ENCODE measurements around the gene GRIN1. TPM values are rescaled to one million over a fixed set of nuclear protein-coding genes. Genes with fewer than 3 reads are reported as not detected.

The GRIN1 gene
- total and polyA plus RNA-seq, 2 experiments from 2014 or later = not detected

DNA sequence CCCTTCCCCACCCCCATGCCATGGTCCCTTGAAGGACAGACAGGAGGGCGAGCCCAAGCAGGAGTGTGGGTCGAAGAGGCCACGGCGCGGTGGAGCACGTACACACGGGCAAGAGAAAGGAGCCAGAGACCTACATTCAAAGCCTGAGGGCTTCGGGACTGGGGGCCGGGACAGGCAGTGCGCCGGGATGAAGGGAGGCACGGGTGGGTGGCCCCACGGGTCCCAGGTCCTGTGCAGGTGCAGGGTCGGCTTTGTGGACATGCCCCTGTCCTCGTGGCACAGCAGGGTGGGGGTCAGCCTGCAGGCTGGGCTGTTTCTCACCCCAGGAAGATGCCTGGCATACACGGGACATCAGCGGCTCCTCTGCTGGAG, 21.1 kb downstream of the GRIN1 start:
- TF ChIP-seq EZH2 (IDR thresholded peaks at IDR 0.05; ENCODE audit: borderline replicate concordance) = no peak
- DNase-seq (ENCODE audit: low spot score) = no peak

DNA sequence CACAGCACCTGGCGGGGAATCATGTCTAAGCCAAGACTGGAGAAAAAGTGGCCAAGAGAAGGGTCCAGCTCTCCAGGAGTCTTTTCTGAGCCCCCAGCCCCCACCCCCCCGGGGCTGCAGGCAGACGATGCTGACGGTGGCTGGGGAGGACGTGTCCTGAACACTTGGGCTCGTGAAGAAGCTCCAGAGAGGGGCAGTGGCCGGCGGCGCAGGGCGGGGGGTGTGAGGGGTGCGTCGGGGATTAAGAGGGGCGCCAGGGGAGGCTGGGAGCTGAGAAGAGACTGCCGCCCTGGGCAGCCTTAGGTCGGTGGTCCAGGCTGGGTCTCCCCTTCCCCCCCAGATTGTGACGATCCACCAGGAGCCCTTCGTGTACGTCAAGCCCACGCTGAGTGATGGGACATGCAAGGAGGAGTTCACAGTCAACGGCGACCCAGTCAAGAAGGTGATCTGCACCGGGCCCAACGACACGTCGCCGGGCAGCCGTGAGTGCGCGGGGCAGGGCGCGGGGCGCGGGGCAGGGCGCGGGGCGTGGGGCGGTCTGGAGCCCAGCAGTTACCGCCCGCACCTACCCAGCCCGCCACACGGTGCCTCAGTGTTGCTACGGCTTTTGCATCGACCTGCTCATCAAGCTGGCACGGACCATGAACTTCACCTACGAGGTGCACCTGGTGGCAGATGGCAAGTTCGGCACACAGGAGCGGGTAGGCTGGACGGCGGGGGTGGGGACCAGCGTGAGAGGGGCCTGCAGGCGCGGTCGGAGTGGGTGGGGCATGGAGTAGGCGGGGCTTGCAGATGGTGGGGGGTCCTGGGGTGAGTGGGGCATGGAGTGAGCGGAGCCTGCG, 22.0 kb downstream of the GRIN1 start:
- Histone ChIP-seq H3K4me2 (no peak overlapping the region), H2AFZ (no peak overlapping the region)
- TF ChIP-seq CTCF (IDR thresholded peaks at IDR 0.05; ENCODE audit: poor library complexity) (no peak), EZH2phosphoT487 (IDR thresholded peaks at IDR 0.05; ENCODE audit: low read depth, severe bottlenecking, unreplicated experiment) (no peak)

More for the DNA sequence above, 21.1 kb downstream of the GRIN1 start:
- Histone ChIP-seq H3K9me2 (replicated peaks; ENCODE audit: insufficient read depth) (no peaks in the 10 kb centered on the region), H3K79me2 (no peaks in the 10 kb centered on the region), H3K27me3 (peaks cover 96% of the 10 kb centered on the region), H3K4me3 (no peak overlapping the region), H2AFZ (no peak overlapping the region), H4K20me1 (ENCODE audit: insufficient read depth, poor library complexity, severe bottlenecking) (no peaks in the 10 kb centered on the region), H3K36me3 (replicated peaks; ENCODE audit: insufficient read depth, low read depth) (no peaks in the 10 kb centered on the region), H3K4me2 (no peak overlapping the region), H3K4me1 (ENCODE audit: insufficient read depth) (peaks cover 10% of the 10 kb centered on the region), H3K27ac (no peak overlapping the region), H3K9me3 (ENCODE audit: low read depth) (no peaks in the 10 kb centered on the region)
- WGBS (ENCODE audit: low lambda C conversion rate, missing lambda C conversion rate) = 83% methylated on average over 15 of the region's 17 CpGs

DNA sequence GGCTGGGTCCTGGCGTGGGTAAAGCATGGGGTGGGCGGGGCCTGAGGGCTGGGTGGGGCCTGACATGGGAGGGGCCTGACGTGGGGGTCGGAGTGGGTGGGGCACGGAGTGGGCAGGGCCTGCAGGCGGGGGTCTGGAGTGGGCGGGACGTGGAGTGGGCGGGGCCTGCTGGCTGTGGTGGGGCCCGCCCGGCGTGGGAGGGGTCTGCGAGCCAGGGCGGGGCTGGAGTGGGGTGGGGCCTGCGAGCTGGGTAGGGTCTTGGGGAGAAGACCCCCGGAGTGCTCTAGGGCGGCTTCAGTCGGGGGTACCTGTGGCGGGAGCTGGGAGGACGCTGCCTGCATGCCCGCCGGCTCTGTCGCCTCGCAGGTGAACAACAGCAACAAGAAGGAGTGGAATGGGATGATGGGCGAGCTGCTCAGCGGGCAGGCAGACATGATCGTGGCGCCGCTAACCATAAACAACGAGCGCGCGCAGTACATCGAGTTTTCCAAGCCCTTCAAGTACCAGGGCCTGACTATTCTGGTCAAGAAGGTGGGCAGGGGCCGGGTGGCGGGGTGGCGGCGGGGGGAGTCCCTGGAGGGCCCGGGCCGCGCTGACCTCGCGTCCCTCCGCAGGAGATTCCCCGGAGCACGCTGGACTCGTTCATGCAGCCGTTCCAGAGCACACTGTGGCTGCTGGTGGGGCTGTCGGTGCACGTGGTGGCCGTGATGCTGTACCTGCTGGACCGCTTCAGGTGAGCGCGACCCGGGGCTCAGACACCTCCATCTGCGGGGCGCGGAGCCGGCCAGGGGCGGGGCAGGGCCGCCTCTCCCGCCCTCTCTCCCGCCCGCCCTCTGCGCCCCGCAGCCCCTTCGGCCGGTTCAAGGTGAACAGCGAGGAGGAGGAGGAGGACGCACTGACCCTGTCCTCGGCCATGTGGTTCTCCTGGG, 22.9 kb downstream of the GRIN1 start:
- DNase-seq (ENCODE audit: low spot score) = no peak
- no peaks in the 10 kb centered on the region for H3K36me3 ChIP-seq (replicated peaks; ENCODE audit: insufficient read depth, low read depth)
- no peaks in the 10 kb centered on the region for H3K9me3 ChIP-seq (ENCODE audit: low read depth)
- H3K27ac ChIP-seq = no peak overlapping the region
- H3K4me2 ChIP-seq = peak overlapping the region; percentile 78
- no peaks in the 10 kb centered on the region for H4K20me1 ChIP-seq (ENCODE audit: insufficient read depth, poor library complexity, severe bottlenecking)
- WGBS (ENCODE audit: low lambda C conversion rate, missing lambda C conversion rate) = 9% methylated on average over 30 of the region's 71 CpGs
- TF ChIP-seq CTCF (IDR thresholded peaks at IDR 0.05; ENCODE audit: poor library complexity) (no peak), EZH2phosphoT487 (IDR thresholded peaks at IDR 0.05; ENCODE audit: low read depth, severe bottlenecking, unreplicated experiment) (no peak), EZH2 (IDR thresholded peaks at IDR 0.05; ENCODE audit: borderline replicate concordance) (no peak)
- H3K9me2 ChIP-seq (replicated peaks; ENCODE audit: insufficient read depth) = no peaks in the 10 kb centered on the region
- no peak overlapping the region for H2AFZ ChIP-seq
- peaks cover 10% of the 10 kb centered on the region for H3K4me1 ChIP-seq (ENCODE audit: insufficient read depth)
- no peaks in the 10 kb centered on the region for H3K79me2 ChIP-seq
- H3K4me3 ChIP-seq = no peak overlapping the region
- peaks cover 95% of the 10 kb centered on the region for H3K27me3 ChIP-seq

More for the DNA sequence above, 22.0 kb downstream of the GRIN1 start:
- Histone ChIP-seq H3K4me1 (ENCODE audit: insufficient read depth) (peaks cover 10% of the 10 kb centered on the region), H3K79me2 (no peaks in the 10 kb centered on the region), H4K20me1 (ENCODE audit: insufficient read depth, poor library complexity, severe bottlenecking) (no peaks in the 10 kb centered on the region), H3K9me3 (ENCODE audit: low read depth) (no peaks in the 10 kb centered on the region), H3K27ac (no peak overlapping the region), H3K9me2 (replicated peaks; ENCODE audit: insufficient read depth) (no peaks in the 10 kb centered on the region), H3K4me3 (no peak overlapping the region), H3K27me3 (peaks cover 95% of the 10 kb centered on the region), H3K36me3 (replicated peaks; ENCODE audit: insufficient read depth, low read depth) (no peaks in the 10 kb centered on the region)
- DNase-seq (ENCODE audit: low spot score) = no peak
- 56% methylated on average over 25 of the region's 56 CpGs for WGBS (ENCODE audit: low lambda C conversion rate, missing lambda C conversion rate)

Measured in hepatocyte (in vitro differentiated cells).